ENCODE measurements around the gene NFIB. TPM values are rescaled to one million over a fixed set of nuclear protein-coding genes. Genes with fewer than 3 reads are reported as not detected.

Gene NFIB
- total RNA-seq, 2 donors from 2014 or later = 53.0 to 54.0 TPM

GRCh38 chr9:14289916-14290315, 24.0 kb downstream of the NFIB start:
- no peak for TF ChIP-seq CTCF (IDR thresholded peaks at IDR 0.05)
- Histone ChIP-seq H3K9me3 (no peaks in the 10 kb centered on the region), H3K9ac (ENCODE audit: low read depth in 2 of 2, low read length in 2 of 2) (no peak overlapping the region), H3K27me3 (no peaks in the 10 kb centered on the region), H3K36me3 (no peaks in the 10 kb centered on the region), H3K27ac (no peak overlapping the region), H3K4me1 (no peaks in the 10 kb centered on the region), H3K4me3 (no peak overlapping the region)
- no peak for DNase-seq
- intact Hi-C loops (cut with DNase I) = no loop called here

- DNase-seq = no peak
- H3K4me3 ChIP-seq = no peak overlapping the region
- TF ChIP-seq CTCF (IDR thresholded peaks at IDR 0.05) = no peak
- no peak overlapping the region for H3K9ac ChIP-seq (ENCODE audit: low read depth in 2 of 2, low read length in 2 of 2)
- no peaks in the 10 kb centered on the region for H3K4me1 ChIP-seq
- no peak overlapping the region for H3K27ac ChIP-seq
- intact Hi-C loops (cut with DNase I) = no loop called here
- H3K36me3 ChIP-seq = no peaks in the 10 kb centered on the region
- no peaks in the 10 kb centered on the region for H3K9me3 ChIP-seq
- no peaks in the 10 kb centered on the region for H3K27me3 ChIP-seq
Measured at GRCh38 chr9:14288433-14288832, 25.5 kb downstream of the NFIB start.

GRCh38 chr9:14286121-14286520, 27.8 kb downstream of the NFIB start:
- H3K27me3 ChIP-seq = no peaks in the 10 kb centered on the region
- H3K27ac ChIP-seq = no peak overlapping the region
- intact Hi-C loops (cut with DNase I) = no loop called here
- H3K4me1 ChIP-seq = no peaks in the 10 kb centered on the region
- no peak overlapping the region for H3K4me3 ChIP-seq
- no peaks in the 10 kb centered on the region for H3K36me3 ChIP-seq
- no peaks in the 10 kb centered on the region for H3K9me3 ChIP-seq
- no peak for DNase-seq
- no peak overlapping the region for H3K9ac ChIP-seq (ENCODE audit: low read depth in 2 of 2, low read length in 2 of 2)
- TF ChIP-seq CTCF (IDR thresholded peaks at IDR 0.05) = no peak

GRCh38 chr9:14283276-14283675, 30.7 kb downstream of the NFIB start:
- no peaks in the 10 kb centered on the region for H3K9me3 ChIP-seq
- no peak overlapping the region for H3K27ac ChIP-seq
- no peaks in the 10 kb centered on the region for H3K4me1 ChIP-seq
- DNase-seq = no peak
- no peak overlapping the region for H3K4me3 ChIP-seq
- intact Hi-C loops (cut with DNase I) = no loop called here
- no peak overlapping the region for H3K9ac ChIP-seq (ENCODE audit: low read depth in 2 of 2, low read length in 2 of 2)
- no peaks in the 10 kb centered on the region for H3K27me3 ChIP-seq
- TF ChIP-seq CTCF (IDR thresholded peaks at IDR 0.05) = no peak
- H3K36me3 ChIP-seq = no peaks in the 10 kb centered on the region

GRCh38 chr9:14281876-14282275, 32.1 kb downstream of the NFIB start:
- Histone ChIP-seq H3K4me3 (no peak overlapping the region), H3K9me3 (no peaks in the 10 kb centered on the region), H3K27me3 (no peaks in the 10 kb centered on the region), H3K27ac (no peak overlapping the region), H3K4me1 (no peaks in the 10 kb centered on the region), H3K36me3 (no peaks in the 10 kb centered on the region), H3K9ac (ENCODE audit: low read depth in 2 of 2, low read length in 2 of 2) (no peak overlapping the region)
- intact Hi-C loops (cut with DNase I) = no loop called here
- no peak for TF ChIP-seq CTCF (IDR thresholded peaks at IDR 0.05)
- DNase-seq = no peak

Measured in colonic mucosa (tissue), 4 donors.